Measurements from ENCODE around the gene RHCG. TPM values are rescaled to one million over a fixed set of nuclear protein-coding genes. Genes with fewer than 3 reads are reported as not detected.

Gene RHCG
- total RNA-seq (2014; rRNA removed; shearing (Covaris generic)): not detected in 2 replicates

DNA sequence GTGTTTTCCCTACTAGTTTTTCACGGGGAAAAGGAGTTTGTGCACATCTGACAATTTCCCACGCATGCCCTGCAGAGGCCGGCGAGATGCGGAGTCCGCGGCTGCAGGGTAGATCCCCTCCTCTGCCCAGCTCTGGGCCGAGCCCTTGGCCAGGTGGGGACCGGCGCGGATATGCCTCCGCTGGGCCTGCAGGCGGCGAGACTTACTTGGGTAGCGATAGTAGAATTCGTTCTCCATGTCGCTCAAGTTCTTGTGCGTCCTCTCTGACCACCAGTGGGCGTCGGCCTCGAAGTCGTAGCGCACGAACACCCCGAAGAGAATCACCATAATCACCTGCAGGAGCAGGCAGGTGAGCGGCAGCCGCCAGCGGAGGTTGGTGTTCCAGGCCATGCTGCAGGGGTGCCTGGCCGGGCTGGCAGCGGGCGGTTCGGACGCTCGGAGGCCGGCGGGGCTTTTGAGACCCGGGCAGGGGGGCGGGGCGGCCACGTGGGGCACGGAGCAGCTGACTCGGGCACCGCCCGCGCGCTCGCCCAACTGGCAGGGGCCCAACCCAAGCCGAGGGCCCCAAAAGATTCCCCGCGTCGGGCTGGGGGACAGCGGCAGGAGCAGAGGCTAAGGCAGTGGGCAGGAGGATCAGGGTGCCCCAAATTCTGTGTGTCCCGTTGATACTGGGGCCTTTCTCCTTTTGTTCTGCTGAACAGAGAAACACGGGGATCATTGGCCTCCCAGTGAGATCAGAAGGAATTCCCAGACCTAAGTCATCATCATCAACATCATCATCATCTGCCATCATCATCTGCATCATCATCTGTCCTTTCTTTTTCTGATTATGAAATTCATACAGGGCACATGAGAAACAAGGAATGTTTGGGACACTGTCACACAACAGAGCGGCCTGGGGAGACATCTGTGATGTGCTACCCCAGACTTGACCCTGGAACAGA, at the start of gene RHCG:
Gene RHCG, minus strand, starts transcription at position 429 of the 944 bp plus-strand sequence. Its CDS starts 39 bp downstream, at position 390.
- no peaks in the 10 kb centered on the region for H3K9me3 ChIP-seq (replicated peaks)
- peaks cover 29% of the 10 kb centered on the region for H3K27me3 ChIP-seq (replicated peaks)
- no peak for DNase-seq (ENCODE audit: low read depth in 1 of 2, low spot score in 2 of 2)
- no peaks in the 10 kb centered on the region for H3K36me3 ChIP-seq
- no peak within 1 kb of the TSS for H3K4me3 ChIP-seq
- no peak within 1 kb of the TSS for H3K27ac ChIP-seq
- H3K4me1 ChIP-seq (replicated peaks): peaks cover 13% of the 10 kb centered on the region

DNA sequence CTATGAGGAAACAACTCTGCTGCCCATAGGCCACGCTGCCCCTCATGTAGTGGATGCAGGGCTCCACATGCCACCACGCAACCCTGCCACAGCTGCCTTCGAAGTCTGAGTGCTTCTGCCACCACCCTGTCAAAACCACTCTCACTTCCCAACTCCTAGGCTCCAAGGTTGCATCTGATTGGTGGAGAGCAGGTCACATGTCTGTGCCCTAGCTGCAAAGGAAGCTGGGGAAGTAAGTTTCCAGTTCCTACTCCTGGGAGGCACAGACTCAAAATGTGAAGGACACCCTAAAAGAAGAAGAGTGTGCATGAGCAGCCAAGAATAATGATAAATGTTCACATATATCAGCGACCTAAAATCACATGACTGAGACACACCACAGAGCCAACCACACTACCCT, 47.0 kb upstream of the RHCG start:
- Histone ChIP-seq H3K4me3 (no peak overlapping the region), H3K9me3 (replicated peaks) (no peaks in the 10 kb centered on the region), H3K27ac (no peak overlapping the region), H3K36me3 (no peaks in the 10 kb centered on the region), H3K27me3 (replicated peaks) (no peaks in the 10 kb centered on the region), H3K4me1 (replicated peaks) (no peaks in the 10 kb centered on the region)
- DNase-seq (ENCODE audit: low read depth in 1 of 2, low spot score in 2 of 2): no peak

DNA sequence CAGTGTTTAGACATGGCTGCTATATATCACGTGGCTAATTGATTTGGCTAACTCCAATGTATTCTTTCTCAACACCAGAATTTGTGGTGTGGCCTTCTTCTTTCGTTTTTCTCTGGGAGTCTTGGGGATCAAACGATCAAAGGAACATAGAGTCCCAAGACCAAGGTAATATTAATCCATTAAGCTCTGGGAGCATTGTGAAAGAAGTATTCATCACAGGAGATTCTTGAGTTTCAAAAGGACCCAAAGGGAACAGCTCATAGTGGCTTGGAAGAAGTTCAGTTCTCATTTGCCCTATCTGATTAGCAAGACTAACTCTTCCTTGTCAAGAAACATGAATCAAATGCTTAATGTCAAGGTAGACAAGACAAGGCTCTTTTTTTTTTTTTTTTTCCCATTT, 46.0 kb upstream of the RHCG start:
- Histone ChIP-seq H3K36me3 (no peaks in the 10 kb centered on the region), H3K27me3 (replicated peaks) (no peaks in the 10 kb centered on the region), H3K27ac (no peak overlapping the region), H3K9me3 (replicated peaks) (0 out of 2 replicates have a peak, but pooled peaks cover 3% of the 10 kb centered on the region), H3K4me3 (no peak overlapping the region), H3K4me1 (replicated peaks) (no peaks in the 10 kb centered on the region)
- no peak for DNase-seq (ENCODE audit: low read depth in 1 of 2, low spot score in 2 of 2)

DNA sequence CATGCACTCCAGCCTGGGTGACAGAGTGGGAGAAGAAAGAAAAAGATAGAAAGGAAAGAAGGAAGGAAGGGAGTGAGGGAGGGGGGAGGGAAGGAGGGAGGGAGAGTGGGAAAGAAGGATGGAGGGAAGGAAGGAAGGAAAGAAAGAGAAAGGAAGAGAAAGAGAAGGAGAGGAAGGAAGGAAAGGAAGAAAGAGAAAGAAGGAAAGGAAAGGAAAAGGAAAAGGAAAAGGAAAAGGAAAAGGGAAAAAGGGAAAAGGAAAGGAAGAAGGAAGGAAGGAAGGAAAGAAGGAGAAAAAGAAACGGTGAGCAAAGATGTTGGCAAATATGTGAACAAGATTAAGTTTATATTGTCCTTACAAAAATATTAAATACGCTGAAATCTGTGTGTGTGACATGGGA, 42.6 kb upstream of the RHCG start:
- Histone ChIP-seq H3K27me3 (replicated peaks) (no peaks in the 10 kb centered on the region), H3K27ac (no peak overlapping the region), H3K36me3 (no peaks in the 10 kb centered on the region), H3K4me1 (replicated peaks) (no peaks in the 10 kb centered on the region), H3K9me3 (replicated peaks) (0 out of 2 replicates have a peak, but pooled peaks cover 3% of the 10 kb centered on the region), H3K4me3 (no peak overlapping the region)
- no peak for DNase-seq (ENCODE audit: low read depth in 1 of 2, low spot score in 2 of 2)

DNA sequence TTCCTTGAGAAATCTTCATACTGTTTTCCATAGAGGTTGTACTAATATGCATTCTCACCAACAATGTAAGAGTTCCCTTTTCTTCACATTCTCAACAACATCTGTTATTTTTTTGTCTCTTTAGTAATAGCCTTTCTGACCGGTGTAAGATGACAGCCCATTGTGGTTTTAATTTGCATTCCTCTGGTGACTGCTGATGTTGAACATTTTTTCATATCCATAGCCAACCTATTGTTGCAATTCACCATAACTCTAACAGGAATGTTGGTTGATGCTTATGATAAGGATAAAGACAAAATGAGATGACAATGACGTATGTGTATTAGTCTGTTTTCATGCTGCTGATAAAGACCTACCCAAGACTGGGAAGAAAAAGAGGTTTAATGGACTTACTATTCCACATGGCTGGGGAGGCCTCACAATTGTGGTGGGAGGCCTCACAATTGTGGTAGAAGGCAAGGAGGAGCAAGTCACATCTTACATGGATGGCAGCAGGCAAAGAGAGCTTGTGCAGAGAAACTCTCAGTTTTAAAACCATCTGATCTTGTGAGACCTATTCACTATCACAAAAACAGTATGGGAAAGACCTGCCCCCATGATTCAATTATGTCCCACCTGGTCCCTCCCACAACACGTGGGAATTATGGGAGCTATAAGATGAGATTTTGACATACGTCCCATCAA, 37.6 kb upstream of the RHCG start:
- H3K9me3 ChIP-seq (replicated peaks): 0 out of 2 replicates have a peak, but pooled peaks cover 3% of the 10 kb centered on the region
- no peaks in the 10 kb centered on the region for H3K36me3 ChIP-seq
- no peak for DNase-seq (ENCODE audit: low read depth in 1 of 2, low spot score in 2 of 2)
- no peak overlapping the region for H3K27ac ChIP-seq
- no peaks in the 10 kb centered on the region for H3K4me1 ChIP-seq (replicated peaks)
- no peaks in the 10 kb centered on the region for H3K27me3 ChIP-seq (replicated peaks)
- H3K4me3 ChIP-seq: no peak overlapping the region

DNA sequence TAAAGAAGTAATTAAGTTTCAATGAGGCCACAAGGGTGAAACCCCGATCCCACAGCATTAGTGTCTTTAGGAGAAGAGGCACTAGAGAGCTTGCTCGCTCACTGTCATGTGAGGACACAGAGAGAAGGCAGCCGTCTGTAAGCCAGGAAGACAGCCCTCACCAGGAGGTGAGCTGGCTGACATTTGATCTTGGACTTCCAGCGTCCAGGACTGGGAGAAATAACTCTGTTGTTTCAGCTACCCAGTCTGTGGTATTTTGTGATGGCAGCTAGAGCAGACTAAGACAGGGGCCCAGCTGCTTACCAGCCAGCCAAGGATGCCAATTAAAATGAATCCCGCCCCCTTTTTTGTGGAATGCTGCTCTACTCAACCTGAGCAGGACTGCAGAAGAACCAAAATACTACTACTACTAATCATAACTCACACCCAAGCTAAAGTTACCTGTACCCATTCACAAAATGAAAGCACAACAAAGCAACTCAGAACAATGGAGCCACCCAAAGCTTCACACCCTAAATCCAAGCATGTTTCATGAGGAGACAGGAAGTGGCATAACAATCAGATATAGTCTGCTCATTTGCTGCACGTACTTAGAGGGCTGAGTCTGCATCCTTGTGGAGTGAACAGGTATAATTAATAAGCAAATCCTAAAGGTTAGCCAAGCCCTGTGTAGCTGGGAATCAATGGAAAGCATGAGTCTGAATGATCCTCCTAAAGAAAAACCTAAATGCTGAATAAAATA, 35.6 kb upstream of the RHCG start:
- H3K9me3 ChIP-seq (replicated peaks): no peaks in the 10 kb centered on the region
- H3K4me3 ChIP-seq: no peak overlapping the region
- H3K36me3 ChIP-seq: no peaks in the 10 kb centered on the region
- H3K4me1 ChIP-seq (replicated peaks): no peaks in the 10 kb centered on the region
- no peaks in the 10 kb centered on the region for H3K27me3 ChIP-seq (replicated peaks)
- no peak for DNase-seq (ENCODE audit: low read depth in 1 of 2, low spot score in 2 of 2)
- no peak overlapping the region for H3K27ac ChIP-seq

DNA sequence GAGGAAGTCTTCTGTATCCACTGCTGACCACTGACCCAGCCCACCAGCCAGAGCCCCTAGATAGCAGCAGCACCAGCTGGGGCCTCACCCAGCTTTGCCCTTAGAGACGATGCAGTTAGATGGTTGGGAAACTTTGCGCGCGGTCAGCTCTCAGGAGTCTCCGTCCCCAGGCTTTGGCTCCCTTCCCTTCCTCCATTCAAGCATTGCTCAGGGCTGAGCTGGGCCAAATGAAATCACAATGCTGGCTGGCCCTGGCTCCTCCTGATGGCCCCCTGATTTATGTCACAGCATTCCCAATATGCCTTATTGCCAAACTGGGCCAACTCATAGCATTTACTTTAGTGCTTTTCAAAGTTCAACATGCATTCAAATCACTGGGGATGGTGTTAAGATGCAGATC, 34.6 kb upstream of the RHCG start:
- DNase-seq (ENCODE audit: low read depth in 1 of 2, low spot score in 2 of 2): no peak
- Histone ChIP-seq H3K36me3 (no peaks in the 10 kb centered on the region), H3K4me3 (no peak overlapping the region), H3K9me3 (replicated peaks) (no peaks in the 10 kb centered on the region), H3K4me1 (replicated peaks) (no peaks in the 10 kb centered on the region), H3K27me3 (replicated peaks) (no peaks in the 10 kb centered on the region), H3K27ac (no peak overlapping the region)

DNA sequence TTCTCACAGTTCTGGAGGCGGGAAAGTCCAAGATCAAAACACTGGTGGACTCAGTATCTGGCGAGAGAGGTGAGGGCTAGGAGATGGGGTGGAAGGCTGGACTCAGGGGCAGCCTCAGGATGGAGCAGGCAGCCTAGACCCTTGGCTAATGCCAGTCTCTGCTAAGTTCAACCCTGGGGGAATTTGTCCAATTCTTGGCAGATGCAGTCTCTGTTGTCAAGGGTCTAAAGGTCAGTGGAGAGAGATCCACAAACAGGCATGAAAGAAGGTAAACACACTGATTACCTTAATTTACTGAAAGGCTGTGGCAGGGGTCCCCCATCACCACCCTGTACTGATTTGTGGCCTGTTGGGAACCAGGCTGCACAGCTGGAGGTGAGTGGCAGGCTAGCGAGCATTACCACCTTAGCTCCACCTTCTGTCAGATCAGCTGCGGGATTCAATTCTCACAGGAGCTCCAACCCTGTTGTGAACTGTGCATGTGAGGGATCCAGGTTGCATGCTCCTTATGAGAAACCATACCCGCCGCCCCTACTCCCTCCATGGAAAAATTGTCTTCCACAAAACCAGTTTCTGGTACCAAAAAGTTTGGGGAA, 32.5 kb upstream of the RHCG start:
- DNase-seq (ENCODE audit: low read depth in 1 of 2, low spot score in 2 of 2): no peak
- Histone ChIP-seq H3K4me3 (no peak overlapping the region), H3K36me3 (no peaks in the 10 kb centered on the region), H3K4me1 (replicated peaks) (no peaks in the 10 kb centered on the region), H3K27ac (no peak overlapping the region), H3K27me3 (replicated peaks) (peaks cover 12% of the 10 kb centered on the region; the same call in 1 of the 2 replicates), H3K9me3 (replicated peaks) (no peaks in the 10 kb centered on the region)

DNA sequence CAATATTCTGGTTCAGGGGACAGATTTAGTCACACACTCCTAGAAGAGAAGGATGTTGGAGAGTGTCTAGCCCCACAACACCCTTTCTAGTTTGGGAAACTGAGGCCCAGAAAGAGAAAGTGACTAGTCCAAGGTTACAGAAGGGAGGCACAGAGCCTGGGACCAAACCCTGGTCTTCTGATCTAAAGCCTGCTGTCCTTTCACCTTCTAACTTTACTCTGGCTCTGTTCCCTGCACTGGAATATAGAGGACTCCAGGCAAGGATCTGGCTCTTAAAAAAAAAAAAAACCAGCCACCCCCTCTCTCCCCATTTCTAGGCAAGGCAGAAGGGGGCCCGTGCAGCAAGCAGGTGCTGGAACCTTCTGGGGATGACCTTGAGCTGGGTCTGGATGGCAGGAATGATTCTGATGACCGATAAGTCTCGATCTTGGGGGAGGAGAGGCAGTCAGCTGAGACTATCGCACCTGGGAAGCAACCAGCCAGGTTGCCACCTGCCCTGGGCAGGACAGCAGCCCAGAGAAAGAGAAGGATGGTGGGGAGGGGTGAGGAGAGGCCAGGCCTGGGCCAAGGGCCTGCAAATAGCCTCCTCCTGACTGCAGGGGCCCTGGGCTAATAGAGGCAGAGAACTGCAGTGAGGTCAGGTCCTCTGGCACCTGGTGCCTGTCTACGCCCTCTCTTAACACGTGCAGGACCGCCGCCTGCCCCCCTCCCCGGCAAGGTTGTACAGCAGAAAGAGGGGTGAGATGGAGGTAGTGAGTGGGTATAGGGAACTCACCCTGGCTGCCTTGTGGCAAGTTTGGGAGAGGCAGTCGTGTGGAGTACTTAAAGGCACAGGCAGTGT, 30.4 kb upstream of the RHCG start:
- Histone ChIP-seq H3K36me3 (no peaks in the 10 kb centered on the region), H3K27ac (no peak overlapping the region), H3K9me3 (replicated peaks) (no peaks in the 10 kb centered on the region), H3K27me3 (replicated peaks) (peaks cover 12% of the 10 kb centered on the region; the same call in 1 of the 2 replicates), H3K4me1 (replicated peaks) (no peaks in the 10 kb centered on the region), H3K4me3 (no peak overlapping the region)
- no peak for DNase-seq (ENCODE audit: low read depth in 1 of 2, low spot score in 2 of 2)

DNA sequence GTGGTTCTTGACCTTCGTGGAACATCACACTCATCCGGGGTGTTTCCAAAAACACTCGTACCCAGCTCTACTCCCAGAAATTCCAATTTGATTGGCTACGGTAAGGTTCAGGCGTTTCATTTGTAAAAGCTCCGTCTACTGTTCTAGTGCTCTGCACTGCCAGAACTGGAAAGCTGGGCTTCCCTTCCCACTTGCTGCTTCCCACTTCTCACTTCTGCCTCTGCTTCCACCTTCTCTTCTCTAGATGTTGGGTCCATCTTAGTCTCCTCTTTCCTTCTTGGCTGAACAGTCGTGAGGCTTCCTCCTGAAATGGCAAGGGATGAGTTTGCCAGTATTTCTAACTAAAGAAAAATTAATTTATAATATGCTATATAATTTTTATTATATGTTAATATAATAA, 29.8 kb upstream of the RHCG start:
- H3K27ac ChIP-seq: no peak overlapping the region
- no peaks in the 10 kb centered on the region for H3K36me3 ChIP-seq
- H3K4me3 ChIP-seq: no peak overlapping the region
- no peaks in the 10 kb centered on the region for H3K9me3 ChIP-seq (replicated peaks)
- DNase-seq (ENCODE audit: low read depth in 1 of 2, low spot score in 2 of 2): no peak
- H3K27me3 ChIP-seq (replicated peaks): peaks cover 12% of the 10 kb centered on the region; the same call in 1 of the 2 replicates
- H3K4me1 ChIP-seq (replicated peaks): no peaks in the 10 kb centered on the region

DNA sequence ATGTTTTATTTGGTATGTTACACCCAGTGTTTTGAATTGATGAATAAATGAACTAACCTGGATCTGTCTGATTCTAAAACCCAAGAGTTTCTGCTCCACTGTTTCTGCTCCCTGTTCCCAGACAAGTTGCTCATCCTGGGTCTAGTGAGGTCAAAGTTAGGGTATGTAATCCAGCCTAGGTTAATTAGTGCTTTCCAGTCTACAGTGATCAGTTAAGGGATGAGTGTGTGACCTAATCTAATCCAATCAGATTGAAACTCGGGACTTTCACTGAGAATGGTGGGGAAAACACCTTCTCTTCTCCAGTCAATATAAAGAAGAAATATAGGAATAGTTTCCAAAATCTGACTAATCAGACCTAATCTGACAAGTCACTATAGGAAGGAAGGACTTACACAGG, 27.8 kb upstream of the RHCG start:
- Histone ChIP-seq H3K27me3 (replicated peaks) (peaks cover 12% of the 10 kb centered on the region; the same call in 1 of the 2 replicates), H3K27ac (no peak overlapping the region), H3K36me3 (no peaks in the 10 kb centered on the region), H3K4me3 (no peak overlapping the region), H3K9me3 (replicated peaks) (no peaks in the 10 kb centered on the region), H3K4me1 (replicated peaks) (no peaks in the 10 kb centered on the region)
- DNase-seq (ENCODE audit: low read depth in 1 of 2, low spot score in 2 of 2): no peak

DNA sequence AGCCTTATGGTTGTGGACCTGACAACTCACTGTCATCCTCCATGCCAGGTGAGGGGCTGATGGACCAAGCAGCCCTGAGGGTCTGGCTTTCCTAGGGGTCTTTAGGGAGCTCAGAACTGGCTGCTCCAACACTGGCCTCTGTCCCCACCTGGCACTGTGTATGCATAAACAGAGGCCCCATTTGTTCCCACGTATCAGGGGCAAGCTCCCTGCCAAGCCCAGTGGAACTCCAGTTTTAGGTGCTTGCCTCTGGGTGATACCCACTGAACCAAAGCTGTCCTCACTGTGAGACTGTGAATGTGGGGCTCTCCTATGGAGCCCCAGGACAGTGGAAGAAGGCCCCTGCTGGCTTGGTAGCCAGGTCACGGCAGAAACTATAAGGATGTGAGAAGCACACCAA, 26.7 kb upstream of the RHCG start:
- H3K27me3 ChIP-seq (replicated peaks): peaks cover 12% of the 10 kb centered on the region; the same call in 1 of the 2 replicates
- no peaks in the 10 kb centered on the region for H3K9me3 ChIP-seq (replicated peaks)
- H3K4me3 ChIP-seq: no peak overlapping the region
- no peak overlapping the region for H3K27ac ChIP-seq
- H3K36me3 ChIP-seq: no peaks in the 10 kb centered on the region
- no peaks in the 10 kb centered on the region for H3K4me1 ChIP-seq (replicated peaks)
- no peak for DNase-seq (ENCODE audit: low read depth in 1 of 2, low spot score in 2 of 2)
